Progenitor cell of endocrine pancreas (in vitro differentiated cells): ENCODE data around the gene GSG1L. TPM values are rescaled to one million over a fixed set of nuclear protein-coding genes. Genes with fewer than 3 reads are reported as not detected.

ENCODE experiments used
- DNase-seq: peaks from one replicate; pipeline ENCODE4 v3.0.0; 2021; ENCODE audit warnings: low spot score; ENCODE audit not compliant: unreplicated experiment
- H3K27ac Mint-ChIP-seq: 2 replicates; pipeline ENCODE4 v1.8.0; 2021; ENCODE audit warnings: mild to moderate bottlenecking, moderate library complexity, mixed read lengths
- H3K27me3 Mint-ChIP-seq: 2 replicates; pipeline ENCODE4 v1.8.0; 2021; ENCODE audit warnings: mixed read lengths
- H3K36me3 Mint-ChIP-seq: 2 replicates; pipeline ENCODE4 v1.8.0; 2022; ENCODE audit warnings: mixed read lengths; ENCODE audit not compliant: insufficient read depth
- H3K4me1 Mint-ChIP-seq: 2 replicates; pipeline ENCODE4 v1.8.0; 2021; ENCODE audit warnings: low read depth, mixed read lengths
- H3K4me3 Mint-ChIP-seq: 2 replicates; pipeline ENCODE4 v1.8.0; 2021; ENCODE audit warnings: low read depth, mild to moderate bottlenecking, moderate library complexity, mixed read lengths
- H3K9me3 Mint-ChIP-seq: 2 replicates; pipeline ENCODE4 v1.8.0; 2021; ENCODE audit warnings: low read depth, mixed read lengths
- total RNA-seq: library from RNA; stranded (reverse); gene quantifications from 2 replicates; pipeline ENCODE4 v1.2.1, GENCODE V29; 2021
- TF ChIP-seq, protein P1 (sequence below): fragments of 200-600 bp; sonication (generic); IDR thresholded peaks from one replicate; pipeline ENCODE4 v1.5.0; 2021; ENCODE audit warnings: antibody characterized with exemption, mild to moderate bottlenecking; ENCODE audit not compliant: unreplicated experiment

GSG1L gene
- total RNA-seq, 1 donor from 2014 or later, result 0.17 TPM

DNA sequence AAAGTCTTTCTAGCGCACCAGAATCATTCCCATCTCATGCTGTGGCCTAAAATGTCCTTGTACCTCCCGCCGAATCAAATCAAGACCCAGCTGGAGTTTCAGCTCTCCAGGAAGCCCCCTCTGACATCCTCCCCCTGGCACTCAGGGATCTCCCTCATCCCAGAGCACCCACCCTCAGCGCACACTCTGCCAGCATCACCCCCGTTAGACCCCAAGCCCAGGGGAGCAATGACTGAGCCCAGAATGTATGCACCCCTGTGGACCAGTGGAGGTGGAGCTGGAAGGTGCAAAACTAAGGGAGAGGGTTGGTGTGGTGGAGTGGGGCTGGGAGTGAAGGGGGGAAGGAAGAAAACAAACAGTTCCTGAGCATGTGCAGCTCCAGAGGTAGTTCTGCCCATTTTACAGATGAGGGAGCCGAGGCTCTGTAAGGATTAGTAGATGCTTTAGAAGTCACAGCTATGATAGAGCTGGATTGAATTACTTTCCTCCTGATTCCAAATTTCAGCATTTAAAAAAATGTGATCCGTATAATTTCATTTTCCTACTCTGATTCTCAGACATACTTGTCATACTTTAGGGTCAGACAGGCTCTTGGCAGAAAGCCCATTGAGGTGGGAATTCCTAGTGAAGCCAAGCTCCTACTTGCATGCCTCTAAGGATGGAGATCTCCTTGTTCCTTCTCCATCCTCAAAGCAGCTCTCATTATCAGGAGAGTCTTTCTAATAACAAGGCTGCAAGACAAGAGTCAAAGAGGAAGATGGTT, 270.8 kb downstream of the GSG1L start:
- Mint-ChIP-seq H3K27me3 (peaks cover 13% of the 10 kb centered on the region), H3K27ac (no peak overlapping the region), H3K4me1 (no peaks in the 10 kb centered on the region), H3K9me3 (no peaks in the 10 kb centered on the region), H3K4me3 (no peak overlapping the region), H3K36me3 (no peaks in the 10 kb centered on the region)
- no peak for DNase-seq
- TF ChIP-seq, protein P1, sequence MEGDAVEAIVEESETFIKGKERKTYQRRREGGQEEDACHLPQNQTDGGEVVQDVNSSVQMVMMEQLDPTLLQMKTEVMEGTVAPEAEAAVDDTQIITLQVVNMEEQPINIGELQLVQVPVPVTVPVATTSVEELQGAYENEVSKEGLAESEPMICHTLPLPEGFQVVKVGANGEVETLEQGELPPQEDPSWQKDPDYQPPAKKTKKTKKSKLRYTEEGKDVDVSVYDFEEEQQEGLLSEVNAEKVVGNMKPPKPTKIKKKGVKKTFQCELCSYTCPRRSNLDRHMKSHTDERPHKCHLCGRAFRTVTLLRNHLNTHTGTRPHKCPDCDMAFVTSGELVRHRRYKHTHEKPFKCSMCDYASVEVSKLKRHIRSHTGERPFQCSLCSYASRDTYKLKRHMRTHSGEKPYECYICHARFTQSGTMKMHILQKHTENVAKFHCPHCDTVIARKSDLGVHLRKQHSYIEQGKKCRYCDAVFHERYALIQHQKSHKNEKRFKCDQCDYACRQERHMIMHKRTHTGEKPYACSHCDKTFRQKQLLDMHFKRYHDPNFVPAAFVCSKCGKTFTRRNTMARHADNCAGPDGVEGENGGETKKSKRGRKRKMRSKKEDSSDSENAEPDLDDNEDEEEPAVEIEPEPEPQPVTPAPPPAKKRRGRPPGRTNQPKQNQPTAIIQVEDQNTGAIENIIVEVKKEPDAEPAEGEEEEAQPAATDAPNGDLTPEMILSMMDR, result no peak

DNA sequence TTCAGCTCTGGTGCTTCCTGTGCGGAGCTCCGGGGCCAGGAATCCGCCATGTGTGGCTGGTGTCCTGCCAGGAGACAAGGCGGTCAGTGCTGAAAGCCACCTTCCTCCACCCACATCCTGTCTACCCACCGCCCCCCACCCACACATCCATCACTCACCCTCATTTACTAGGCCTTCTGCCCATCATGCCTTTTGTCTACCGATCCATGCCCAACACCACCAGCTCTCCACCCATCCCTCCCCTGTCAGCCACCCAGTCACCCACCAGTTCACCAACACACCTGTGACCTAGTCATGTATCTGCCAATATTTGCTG, 272.2 kb downstream of the GSG1L start:
- no peak for DNase-seq
- H3K4me1 Mint-ChIP-seq, result no peaks in the 10 kb centered on the region
- H3K36me3 Mint-ChIP-seq, result no peaks in the 10 kb centered on the region
- H3K9me3 Mint-ChIP-seq, result no peaks in the 10 kb centered on the region
- TF ChIP-seq, protein P1, result no peak
- no peak overlapping the region for H3K4me3 Mint-ChIP-seq
- peaks cover 13% of the 10 kb centered on the region for H3K27me3 Mint-ChIP-seq
- no peak overlapping the region for H3K27ac Mint-ChIP-seq

DNA sequence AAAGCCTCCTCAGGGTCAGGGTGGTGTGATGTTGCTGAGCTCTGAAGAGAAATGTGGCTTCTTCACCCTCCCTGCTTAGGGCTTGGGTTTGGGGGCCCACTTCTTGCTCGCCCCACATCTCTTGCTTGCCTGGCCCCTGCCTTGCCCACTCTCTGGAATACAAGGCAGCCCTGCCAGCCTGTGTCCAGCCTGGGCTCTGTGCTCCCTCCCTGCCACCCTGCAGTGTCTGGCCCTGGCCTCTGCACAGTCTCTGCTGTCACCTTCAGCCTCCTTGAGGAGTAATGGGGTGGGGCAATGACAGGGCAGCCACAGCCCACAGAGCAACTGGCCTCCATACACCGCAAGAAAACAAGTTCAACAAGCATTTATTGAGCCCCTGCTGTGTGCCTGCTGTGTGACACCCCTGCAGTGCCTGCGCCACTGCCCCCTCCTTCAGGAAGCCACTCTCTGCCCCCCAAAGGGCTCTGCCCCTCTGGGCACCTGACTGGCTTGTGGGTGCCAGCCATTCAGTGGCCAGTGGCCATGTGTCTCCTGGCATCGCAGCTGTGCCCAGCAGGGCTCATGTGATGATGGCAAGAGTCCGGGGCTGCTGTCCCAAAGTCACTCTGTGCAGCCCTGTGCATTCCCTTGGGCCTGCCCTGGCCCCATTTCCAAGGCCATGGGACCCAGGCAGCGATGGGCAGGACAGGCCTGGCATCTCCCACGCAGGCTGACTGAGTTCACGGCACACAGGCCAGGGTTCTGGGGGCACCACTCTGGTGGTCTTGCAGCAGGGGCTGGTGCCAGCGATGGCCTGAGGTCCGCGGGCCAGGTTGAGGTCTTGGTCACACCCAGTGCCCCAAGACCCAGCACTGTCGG, 272.7 kb downstream of the GSG1L start:
- DNase-seq, result no peak
- Mint-ChIP-seq H3K4me1 (no peaks in the 10 kb centered on the region), H3K4me3 (no peak overlapping the region), H3K36me3 (no peaks in the 10 kb centered on the region), H3K9me3 (no peaks in the 10 kb centered on the region), H3K27ac (no peak overlapping the region), H3K27me3 (peaks cover 13% of the 10 kb centered on the region)
- TF ChIP-seq, protein P1, result no peak

DNA sequence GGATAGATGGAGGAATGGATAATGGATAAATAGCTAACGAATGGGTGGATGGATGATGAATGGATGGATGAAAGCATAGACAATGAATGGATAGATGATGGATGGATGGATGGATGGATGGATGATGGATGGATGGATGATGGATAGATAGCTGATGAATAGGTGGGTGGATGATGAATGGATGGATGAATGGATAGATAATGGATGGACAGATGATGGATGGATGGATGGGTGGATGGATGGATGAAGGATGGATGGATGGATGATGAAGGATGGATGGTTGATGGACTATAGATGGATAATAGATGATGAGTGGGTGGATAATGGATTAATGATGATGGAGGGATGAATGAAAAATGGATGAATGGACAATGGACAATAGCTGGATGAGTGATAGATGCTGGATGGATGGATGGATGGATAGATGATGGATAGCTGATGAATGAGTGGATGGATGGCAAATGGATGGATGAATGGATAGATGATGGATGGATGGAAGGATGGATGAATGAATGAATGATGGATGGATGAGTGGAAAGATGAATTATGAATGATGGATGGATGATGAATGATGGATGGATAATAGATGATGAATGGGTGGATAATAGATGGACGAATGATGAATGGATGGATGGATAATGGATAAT, 273.8 kb downstream of the GSG1L start:
- H3K4me1 Mint-ChIP-seq, result no peaks in the 10 kb centered on the region
- H3K36me3 Mint-ChIP-seq, result no peaks in the 10 kb centered on the region
- peaks cover 11% of the 10 kb centered on the region for H3K27me3 Mint-ChIP-seq
- no peak for DNase-seq
- no peak overlapping the region for H3K4me3 Mint-ChIP-seq
- no peak overlapping the region for H3K27ac Mint-ChIP-seq
- TF ChIP-seq, protein P1, result no peak
- H3K9me3 Mint-ChIP-seq, result no peaks in the 10 kb centered on the region

DNA sequence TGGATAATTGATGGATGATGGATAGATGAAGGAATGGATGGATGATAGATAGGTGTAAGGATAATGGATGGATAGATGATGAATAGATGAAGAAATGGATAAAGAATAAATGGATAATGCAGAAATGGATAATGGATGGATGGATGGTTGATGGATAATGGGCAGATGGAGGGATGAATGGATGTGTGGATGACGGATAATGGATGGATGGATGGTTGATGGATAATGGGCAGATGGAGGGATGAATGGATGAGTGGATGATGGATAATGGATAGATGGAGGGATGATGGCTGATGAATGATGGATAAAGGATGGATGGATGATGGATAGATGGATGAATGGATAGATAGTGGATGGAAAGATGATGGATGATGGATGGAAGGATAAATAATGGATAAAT, 274.4 kb downstream of the GSG1L start:
- Mint-ChIP-seq H3K27ac (no peak overlapping the region), H3K36me3 (no peaks in the 10 kb centered on the region), H3K9me3 (no peaks in the 10 kb centered on the region), H3K27me3 (peaks cover 10% of the 10 kb centered on the region), H3K4me3 (no peak overlapping the region), H3K4me1 (no peaks in the 10 kb centered on the region)
- TF ChIP-seq, protein P1, result no peak
- DNase-seq, result no peak
